ENCODE results near the gene CPNE2.

Gene CPNE2

DNA sequence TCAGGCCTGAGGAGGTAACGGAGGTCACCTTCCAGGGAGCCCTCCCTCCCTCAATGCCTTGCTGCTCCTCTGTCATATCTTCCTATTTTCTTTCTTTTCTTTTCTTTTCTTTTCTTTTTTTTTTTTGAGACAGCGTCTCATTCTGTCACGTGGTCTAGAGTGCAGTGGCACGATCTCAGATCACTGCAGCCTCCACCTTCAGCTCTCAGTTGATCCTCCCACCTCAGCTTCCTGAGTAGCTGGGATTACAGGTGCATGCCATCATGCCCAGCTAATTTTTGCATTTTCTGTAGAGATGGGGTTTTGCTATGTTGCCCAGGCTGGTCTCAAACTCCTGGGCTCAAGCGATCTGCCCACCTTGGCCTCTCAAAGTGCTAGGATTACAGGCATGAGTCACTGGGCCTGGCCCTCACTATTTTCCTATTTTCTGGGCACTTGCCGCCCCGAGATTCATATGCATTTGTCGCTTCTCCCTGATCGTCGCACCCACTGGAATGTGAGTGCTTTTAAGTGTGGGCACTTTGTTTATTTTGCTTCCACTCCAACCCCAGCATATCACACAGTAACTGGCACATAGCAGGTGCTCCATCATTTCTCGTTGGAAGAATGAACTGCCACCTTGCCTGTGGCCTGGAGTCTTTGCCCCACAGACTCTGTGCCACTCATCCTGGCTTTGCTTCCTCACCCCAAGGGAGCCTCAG is 31.7 kb downstream of the CPNE2 start:
- DNase-seq: no peak

GRCh38 chr16:57125376-57125775 is 33.0 kb downstream of the CPNE2 start:
- no peak for DNase-seq

DNA sequence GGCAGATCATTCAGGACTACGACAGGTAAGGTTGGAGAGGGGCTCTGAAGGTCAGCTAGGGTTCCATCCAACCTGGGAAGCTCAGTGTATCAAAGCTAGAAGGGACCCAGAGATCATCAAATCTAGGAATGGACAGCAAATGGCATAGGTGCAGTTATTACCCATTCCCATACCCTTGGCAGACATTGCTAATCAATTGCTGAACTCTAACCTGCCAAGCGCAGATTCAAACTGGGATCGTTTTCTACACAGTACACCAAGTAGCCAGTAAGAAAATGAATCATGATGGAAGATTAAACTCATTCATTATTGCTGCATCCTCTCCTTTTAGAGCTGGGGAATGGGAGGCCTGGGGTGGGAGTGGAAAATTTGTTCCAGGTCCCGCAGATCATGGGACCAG is 33.6 kb downstream of the CPNE2 start:
- DNase-seq: no peak

- DNase-seq: no peak
Observed at GRCh38 chr16:57126411-57126810, 34.0 kb downstream of the CPNE2 start.

GRCh38 chr16:57127037-57127763 is 34.8 kb downstream of the CPNE2 start:
- DNase-seq: no peak

DNA sequence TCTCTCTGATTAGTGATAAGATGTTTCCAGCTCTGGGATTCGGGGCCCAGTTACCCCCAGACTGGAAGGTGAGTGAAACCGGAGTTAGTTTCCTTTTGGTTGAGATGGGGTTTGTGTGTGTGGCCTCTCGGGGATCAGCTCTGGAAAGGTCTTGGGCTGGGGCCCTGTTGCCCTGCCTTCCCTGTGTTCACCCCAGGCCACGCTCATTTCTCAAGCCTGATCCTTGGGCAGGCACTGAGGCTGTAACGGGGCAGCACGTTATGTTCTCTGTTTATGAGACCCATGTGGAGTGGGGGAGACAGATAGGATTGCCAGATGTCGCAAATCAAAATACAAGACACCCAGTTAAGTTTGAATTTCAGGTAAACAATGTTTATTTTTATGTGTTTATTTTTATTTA is 35.5 kb downstream of the CPNE2 start:
- no peak for DNase-seq

GRCh38 chr16:57128771-57129389 is 36.5 kb downstream of the CPNE2 start:
- DNase-seq: no peak

- DNase-seq: no peak
Observed at GRCh38 chr16:57130950-57131321, 38.6 kb downstream of the CPNE2 start.

DNA sequence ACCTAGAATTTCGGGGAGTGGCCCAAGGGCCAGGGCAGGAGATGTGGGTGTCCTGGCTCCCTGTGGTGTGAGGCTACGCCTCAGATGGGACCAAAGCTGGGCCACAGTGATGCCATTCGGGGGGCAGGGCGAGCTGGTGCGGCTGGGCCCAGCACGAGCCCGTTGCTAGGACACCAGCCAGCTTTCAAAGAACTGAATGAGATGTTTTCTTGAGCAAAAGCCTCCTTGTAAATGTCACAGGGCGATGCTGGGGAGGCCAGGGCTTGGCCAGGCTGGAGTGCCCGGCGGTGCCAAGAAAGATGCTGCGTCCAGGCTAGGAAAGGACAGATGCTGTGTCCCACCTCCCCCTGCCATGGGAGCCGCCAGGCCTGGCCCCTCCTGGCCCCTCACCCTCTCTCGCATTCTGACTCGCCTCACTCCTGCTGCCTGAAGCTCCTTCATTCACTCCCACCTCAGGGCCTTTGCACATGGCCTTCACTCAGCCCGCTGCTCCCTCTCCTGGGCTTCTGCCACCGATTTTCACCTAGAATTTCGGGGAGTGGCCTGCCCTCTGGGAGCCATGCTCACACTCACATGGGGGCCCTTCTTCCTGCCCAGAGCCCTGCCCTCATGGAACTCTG is 39.1 kb downstream of the CPNE2 start:
- no peak for DNase-seq

GRCh38 chr16:57132470-57132869 is 40.1 kb downstream of the CPNE2 start:
- DNase-seq: no peak

DNA sequence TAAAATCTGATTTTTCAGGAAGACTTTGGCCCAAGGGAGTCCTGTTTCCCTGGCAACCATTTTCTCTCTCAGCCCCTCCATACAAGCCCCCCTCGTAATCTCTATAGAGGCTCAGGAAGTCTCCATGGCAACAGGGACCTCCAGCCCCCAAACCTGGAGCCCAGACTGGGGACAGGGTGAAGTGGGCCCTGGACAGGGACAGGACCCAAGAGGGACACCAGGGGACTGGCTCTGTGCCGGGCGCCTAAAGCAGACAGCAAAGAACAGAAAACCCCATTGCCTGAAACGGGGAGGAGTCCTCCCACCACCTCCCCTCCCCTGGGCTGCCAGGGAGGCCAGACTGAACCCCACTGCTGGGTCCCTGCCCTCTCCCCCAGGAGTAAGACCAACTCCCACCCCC is 40.6 kb downstream of the CPNE2 start:
- DNase-seq: no peak

GRCh38 chr16:57133886-57134285 is 41.5 kb downstream of the CPNE2 start:
- DNase-seq: no peak

- no peak for DNase-seq
Observed at GRCh38 chr16:57134982-57135381, 42.6 kb downstream of the CPNE2 start.

DNA sequence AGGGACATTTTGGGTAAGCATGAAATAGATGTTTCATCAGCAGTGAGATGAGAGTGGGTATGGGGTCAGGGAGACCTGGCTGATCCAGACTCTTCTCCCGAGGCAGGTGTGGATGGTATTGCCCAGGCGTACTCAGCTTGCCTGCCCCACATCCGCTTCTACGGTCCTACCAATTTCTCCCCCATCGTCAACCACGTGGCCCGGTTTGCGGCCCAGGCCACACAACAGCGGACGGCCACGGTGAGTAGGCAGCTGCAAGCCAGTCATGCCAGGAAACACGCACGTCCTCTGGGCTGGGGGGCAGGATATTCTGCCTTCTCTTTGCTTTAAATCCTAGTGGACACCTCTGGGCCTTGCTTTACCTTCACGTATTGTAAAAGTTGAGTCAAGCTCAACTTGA is 44.7 kb downstream of the CPNE2 start:
- no peak for DNase-seq

DNA sequence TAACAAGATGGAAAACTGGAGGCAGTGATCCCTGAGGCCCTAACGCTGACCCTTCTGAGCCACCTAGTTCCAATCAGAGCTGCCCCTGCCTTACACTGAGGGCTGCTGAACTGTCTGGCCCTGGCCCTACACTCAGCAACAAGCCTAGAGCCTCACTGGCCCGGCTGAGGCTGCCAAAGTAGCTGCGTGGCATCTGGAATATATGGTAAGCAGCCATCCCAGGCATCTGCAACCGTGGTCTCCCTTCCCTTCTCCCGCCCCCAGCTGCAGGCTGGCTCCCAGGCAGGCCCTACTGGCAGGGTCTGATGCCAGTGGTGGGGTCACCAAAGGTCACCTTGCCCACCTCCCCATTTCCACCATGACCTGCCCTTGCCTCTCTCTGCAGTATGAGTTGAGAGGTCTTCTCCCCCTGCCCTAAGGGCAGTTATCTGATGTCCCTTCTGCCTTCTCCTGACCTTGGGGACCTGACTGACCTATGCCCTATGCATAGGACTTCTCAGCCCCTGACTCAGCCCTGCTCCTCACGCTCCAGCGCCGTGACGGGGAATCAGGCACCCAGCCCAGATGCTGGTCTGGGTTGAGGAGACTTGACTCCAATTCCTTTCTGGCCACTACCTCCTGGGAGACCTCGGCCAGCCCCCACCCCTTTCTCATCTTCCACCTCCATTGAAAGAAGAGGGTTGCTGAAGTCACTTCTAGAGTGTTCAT is 45.3 kb downstream of the CPNE2 start:
- no peak for DNase-seq

- DNase-seq: no peak
Observed at GRCh38 chr16:57138281-57138935, 46.0 kb downstream of the CPNE2 start.

DNA sequence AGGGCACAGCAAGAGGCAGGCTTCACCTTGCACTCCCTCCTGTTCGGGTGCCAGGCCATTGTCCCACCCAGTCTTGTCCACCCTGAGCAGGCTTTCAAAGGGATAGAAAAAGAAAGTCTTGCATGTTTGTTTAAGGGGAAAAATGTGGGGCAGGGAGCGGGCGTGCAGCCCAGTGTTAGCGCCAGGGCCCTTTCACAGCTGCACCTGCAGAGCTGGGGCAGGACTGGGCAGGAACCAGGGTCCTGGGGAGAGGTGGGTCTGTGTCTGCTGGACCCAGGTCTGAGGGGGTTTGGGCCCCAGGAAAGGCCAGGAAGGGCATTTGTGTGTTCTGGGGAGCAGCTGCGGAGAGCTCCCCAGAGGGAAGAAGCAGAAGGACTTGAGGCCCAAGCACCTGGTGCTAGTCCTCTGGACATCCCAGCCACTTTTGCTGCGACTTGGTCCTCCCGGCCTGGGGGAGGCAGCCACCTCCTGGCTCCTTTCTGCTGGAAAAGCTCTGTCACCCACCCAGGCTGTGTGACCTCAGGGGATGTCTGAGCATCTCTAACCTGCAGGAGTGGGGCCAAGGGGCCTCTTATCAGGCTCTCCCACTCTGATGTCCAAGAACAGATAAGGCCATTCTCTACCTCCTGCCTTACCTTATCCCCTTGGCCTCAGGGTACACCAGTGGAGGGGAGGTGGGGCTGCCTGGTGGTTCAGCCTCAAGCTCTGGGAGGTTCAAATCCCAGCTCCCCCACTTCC is 48.7 kb downstream of the CPNE2 start:
- no peak for DNase-seq

- DNase-seq: no peak
Observed at GRCh38 chr16:57141822-57142631, 49.6 kb downstream of the CPNE2 start.

- DNase-seq: no peak
Observed at GRCh38 chr16:57143149-57143921, 51.0 kb downstream of the CPNE2 start.

DNA sequence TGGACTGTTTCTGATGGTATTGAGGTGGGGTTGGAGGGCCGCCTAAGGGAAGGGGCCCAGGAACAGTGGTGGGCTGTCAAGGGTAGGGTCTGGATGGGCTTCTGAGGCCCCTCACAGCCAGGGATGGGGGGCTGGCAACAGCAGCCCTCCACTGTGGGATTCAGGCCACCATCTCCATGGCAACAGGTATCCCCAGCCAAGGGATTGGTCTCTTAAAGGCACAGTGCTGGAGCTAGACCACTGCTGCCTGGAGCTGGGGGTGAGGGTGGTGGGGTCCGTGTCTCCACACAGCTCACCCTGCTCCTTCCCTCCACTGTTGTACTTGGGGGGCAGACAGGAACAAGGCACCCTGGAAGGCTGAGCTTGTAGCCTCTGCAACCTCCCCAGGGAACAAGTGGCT is 51.6 kb downstream of the CPNE2 start:
- DNase-seq: no peak
